NCI-H2029 treated with DMSO at 0.1 percent for 48 hours (cell line): Measurements from ENCODE around the gene PPFIBP2.
"Not testable (repeated sequence)": the region's sequence is repeated elsewhere in the genome, so short reads cannot be mapped to it uniquely, and the experiment has no call there.

Experiments
- DNase-seq: peaks from one replicate; lab custom pipeline; 2025; lab: John Stamatoyannopoulos, UW

Gene PPFIBP2

DNA sequence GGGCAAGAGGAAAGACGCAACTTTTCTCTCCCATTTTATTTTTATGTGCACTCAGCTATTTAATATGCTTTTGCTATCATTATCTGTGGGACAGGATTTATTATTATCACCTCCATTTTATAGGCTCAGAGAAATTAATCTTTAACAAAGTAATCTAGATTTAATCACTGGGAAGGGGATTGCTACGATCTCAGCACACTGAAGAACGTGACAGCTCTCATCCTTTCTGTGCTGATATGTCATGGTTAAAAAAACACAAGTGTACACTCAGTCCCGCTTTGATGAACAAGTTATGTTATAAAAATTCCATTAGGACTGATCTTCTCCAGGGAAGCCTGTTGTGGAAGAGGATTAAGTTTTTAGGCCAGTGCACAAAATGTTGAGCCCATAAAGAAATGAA is 121.9 kb downstream of the PPFIBP2 start:
- DNase-seq, result no peak

DNA sequence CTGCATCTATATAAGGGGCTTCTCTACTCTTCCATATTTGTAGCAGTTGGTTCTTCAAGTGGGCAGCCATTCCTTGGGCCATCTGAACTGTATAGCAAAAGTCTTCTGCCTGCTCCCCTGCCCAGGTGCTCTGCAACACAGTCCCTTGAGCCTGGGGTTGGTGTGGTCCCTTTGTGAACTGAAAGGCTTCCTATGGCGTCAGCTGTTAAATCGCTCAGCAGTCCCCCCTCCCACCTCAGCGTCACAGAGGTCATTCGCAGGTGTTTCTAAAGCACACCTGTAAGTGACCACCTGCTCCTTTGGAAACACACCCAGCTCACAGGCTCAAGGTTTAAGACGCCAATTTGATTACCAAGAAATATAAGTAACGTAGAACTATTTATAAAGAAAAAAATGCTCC is 122.6 kb downstream of the PPFIBP2 start:
- no peak for DNase-seq

DNA sequence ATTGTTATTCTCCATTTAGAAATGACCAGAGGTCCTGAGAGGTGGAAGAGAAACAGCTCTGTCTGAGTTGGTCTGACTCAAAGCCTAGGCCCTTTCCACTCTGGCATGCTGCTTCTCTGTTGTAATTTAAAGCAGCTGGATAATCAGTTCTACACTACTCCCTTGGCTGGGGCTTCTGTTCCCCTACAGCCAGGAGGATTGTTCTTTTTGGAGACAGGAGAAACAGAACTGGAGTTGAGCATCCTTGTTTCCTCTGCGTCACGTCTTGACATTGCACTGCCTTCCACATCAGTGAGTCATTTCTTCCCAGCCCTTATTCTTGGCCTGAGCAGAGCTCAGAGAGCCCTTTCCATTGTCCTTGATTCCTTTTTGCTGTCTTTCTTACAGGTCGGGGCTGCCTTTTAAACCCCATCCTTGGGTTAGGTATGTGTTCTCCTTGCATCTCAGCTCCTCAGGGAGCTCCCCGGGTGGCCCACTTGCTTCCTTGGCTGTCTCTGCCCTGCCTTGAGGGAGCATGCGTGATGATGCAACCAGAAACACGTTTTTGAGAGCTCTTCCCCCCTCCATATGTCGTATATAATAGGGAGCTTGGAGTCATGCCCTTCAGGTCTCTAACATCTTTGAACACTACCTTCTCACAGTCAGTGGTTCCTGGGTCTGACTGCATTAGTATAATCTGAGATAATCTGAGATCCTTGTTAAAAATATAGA is 123.8 kb downstream of the PPFIBP2 start:
- no peak for DNase-seq

DNA sequence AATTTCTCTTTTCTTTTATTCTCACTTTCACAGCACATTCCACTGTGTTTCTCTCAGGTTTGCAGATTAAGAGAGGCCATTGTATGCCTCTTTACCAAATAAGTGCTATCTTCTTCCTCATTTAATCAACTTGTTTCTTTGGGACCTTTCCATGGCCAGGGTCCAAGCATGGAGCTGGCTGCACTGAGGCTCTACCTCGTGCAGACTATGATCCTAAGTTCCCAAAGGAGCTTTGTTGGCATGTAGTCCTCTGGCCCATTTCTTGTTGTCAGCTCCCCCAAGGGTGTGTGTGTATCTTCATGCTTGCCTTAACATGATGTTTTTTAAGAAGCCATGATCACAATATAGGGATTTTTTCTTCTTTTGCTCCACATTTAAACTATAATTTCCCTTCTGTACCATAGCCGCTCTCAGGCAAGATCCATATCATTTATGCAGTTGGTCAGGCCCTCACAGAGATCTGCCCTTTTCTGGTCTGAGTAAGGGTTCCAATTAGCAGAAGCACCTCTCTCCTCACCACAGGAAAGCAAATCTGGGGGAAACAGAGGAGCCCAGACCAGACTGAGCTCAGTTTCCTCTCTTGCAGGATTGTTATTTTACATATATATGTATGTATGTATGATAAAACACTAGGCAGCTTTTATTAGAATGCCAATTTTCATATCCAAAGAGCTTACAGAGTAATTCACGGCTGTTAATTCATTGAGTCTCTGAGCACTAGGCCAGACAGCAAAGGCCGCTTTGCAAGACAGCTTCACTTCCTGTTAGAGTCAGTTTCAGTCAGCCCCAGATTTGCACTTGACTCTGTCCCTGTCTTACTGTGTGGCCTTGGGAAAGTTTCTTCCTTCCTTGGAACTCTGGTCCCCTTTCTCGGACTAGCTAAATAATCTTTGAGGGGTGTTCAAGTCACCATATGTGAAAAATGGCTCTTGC is 125.2 kb downstream of the PPFIBP2 start:
- no peak for DNase-seq

DNA sequence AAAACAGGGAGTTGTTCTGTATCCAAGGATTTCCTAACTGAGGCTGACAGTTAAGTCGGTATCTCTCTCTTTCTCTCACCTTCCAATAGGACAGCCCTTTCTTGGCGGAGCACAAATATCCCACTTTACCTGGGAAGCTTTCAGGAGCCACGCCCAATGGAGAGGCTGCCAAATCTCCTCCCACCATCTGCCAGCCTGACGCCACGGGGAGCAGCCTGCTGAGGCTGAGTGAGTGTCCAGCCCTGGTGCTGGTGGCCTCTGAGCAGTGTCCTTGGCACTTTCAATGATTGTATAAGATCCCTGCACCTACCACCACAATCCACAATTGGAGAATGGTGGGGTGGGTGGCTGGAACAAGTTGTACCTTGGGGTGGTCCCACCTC is 125.8 kb downstream of the PPFIBP2 start:
- no peak for DNase-seq

DNA sequence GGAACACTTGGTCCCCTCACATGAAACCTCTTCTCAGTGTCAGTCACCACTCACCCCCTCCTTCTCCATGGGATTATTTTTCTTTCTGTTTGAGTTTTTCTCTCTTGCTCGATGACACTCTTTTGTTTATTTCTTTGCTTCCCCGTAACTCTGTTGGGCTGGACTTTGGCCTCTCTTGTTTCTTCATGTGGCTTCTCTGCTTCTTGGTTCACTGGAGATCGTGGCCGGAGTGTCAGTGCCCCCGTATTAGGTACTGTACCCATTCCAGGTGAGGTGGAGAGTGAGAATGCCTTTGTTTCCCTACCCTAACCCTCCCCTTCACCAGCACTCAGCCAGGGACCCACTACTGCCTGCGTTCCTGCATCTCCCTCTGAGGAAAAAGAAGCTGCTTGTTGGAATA is 127.0 kb downstream of the PPFIBP2 start:
- DNase-seq, result no peak

DNA sequence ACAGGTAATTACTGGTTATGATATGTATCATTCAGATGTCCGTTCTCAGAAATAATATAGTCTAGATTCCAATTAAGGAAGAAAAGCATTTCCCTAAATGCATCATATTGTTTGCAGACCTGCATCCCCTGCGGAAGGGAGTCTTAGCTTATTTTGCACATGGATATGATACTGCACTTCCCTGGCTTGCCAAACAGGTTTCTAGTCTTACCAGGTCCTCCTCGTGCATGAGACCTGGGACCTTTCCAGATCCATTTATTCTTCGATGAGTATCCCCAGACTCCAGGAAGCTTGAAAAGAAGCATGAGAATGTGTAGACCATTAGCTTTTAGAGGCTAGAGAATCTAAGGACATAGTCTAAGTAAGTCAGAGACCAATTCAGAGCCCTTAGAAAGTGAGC is 128.9 kb downstream of the PPFIBP2 start:
- DNase-seq, result no peak

DNA sequence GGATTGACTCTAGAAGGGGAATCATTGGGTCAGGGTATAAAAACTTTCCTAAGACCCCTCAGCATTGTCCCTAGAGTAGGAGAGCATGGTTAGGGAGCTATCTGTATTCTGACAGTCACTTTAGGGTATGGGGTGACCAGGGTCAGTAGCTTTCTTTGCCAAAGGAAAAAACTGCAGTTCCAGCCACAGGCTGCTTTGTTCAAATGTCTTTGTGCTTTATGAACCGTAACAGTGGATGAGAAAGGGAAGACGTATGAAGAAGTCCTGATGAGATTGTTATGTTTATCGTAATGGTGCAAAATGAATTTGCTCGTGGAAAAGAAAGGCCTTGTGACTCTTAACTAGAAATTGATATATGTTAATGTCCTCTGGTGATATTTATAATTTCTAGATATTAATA is 129.5 kb downstream of the PPFIBP2 start:
- DNase-seq, result no peak

DNA sequence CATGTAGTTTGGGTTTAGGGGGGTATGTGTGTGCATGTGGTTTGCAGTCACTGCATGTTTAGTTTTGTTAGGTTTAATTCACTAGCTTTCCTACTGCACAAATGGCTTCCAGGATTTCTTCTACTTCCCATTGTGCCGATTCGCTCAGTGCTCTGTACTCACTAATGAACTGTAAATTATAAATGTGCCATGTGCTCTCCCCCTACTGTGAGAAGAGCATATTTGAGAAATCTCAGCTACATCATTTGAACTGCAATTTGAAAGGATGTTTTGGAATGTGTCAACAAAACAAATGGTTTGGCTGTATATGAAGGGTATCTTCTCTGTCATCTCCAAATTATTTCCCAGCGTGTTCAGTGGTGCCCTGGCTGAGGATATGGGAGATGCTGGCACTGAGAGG is 131.4 kb downstream of the PPFIBP2 start:
- DNase-seq, result no peak

DNA sequence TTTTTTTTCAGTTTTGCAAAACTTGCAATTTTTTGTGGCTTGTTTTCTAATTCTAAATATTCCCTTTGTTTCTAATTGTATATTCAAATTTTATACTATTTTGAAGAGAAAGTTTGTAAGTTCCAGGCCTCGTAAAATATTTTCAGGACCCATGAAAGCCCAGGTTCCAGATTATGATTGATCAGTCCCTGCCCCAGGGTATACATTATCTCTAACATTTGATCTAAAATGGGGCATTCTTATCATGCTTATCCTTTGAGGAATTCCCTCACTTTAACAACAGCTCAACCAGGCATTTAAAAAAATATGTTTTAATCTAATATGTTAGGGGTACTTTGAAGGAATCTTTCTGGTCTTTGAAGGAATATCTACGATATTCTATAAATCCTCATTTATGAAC is 133.1 kb downstream of the PPFIBP2 start:
- no peak for DNase-seq

DNA sequence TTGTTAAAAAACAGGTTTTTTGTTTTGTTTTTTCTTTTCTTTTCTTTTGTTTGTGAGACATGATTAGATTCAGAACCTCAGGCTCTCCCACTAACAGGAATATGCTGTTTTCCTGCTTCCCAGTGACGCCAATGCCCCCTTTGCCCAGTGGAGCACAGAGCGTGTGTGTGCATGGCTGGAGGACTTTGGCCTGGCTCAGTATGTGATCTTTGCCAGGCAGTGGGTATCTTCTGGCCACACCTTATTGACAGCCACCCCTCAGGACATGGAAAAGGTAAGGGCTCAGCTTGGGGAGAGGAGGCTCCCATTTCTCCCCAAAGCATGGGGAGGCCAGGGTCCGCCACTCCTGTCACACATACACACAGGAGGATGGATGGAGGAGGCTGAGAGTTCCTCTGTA is 134.5 kb downstream of the PPFIBP2 start:
- DNase-seq, result no peak

DNA sequence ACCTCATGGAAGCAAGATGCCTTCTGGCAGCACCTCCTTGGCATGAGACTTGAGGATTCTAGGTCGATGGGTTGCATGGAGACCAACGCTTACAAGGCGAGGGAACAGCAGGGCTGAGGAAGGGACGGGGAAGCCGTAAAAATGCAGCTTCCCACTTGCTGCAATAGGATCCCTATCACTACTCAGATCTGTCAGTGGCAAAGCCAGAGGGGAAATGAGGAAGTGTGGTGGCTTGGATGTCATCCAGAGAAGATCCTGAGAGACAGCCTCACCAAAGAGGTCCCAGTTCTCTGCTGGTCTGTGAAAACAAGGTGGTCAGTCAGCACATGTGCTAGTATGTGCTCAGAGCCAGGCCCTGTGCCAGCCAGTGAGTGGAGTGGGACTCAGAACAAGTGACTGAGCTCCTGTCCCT is 137.3 kb downstream of the PPFIBP2 start:
- no peak for DNase-seq

DNA sequence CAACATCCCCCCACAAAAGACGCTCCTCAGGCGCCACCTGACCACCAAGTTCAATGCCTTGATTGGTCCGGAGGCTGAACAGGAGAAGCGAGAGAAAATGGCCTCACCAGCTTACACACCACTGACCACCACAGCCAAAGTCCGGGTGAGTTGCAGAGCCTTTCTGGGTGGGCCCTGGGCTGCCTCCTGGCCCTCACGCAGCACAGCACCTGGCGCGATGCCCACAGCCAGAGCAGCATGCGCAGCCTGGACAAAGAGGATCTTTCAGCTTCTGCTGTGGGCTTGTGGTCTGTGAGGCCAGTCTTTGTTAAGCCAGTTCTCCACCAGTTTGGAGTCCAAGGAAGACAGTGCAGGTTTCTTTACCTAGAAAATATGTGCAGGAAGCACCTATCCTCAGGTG is 137.9 kb downstream of the PPFIBP2 start:
- DNase-seq, result no peak

DNA sequence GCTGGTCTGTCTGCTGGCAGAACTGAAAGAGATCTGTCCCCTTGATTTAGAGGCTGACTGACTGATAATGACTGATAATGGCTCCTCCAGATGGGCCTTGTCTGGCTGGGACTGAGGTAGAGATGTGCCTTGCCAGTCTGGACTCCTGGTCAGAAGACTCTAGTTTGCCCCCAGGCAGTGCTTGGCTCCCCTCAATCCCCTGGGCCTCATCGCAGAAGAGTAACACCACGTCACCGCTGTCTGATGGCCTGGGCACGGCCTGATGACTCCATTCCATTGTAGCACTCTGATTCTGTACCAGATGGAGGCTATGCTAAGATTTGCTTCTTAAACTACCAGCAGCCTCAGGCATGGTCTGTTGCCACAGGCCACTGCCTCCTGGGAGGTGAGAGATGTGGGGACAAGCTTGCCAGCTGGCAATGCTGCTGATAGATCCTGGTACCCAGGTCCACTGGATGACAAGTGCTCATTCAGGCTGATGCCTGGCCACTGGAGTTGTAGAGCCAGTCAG is 140.5 kb downstream of the PPFIBP2 start:
- DNase-seq, result no peak

DNA sequence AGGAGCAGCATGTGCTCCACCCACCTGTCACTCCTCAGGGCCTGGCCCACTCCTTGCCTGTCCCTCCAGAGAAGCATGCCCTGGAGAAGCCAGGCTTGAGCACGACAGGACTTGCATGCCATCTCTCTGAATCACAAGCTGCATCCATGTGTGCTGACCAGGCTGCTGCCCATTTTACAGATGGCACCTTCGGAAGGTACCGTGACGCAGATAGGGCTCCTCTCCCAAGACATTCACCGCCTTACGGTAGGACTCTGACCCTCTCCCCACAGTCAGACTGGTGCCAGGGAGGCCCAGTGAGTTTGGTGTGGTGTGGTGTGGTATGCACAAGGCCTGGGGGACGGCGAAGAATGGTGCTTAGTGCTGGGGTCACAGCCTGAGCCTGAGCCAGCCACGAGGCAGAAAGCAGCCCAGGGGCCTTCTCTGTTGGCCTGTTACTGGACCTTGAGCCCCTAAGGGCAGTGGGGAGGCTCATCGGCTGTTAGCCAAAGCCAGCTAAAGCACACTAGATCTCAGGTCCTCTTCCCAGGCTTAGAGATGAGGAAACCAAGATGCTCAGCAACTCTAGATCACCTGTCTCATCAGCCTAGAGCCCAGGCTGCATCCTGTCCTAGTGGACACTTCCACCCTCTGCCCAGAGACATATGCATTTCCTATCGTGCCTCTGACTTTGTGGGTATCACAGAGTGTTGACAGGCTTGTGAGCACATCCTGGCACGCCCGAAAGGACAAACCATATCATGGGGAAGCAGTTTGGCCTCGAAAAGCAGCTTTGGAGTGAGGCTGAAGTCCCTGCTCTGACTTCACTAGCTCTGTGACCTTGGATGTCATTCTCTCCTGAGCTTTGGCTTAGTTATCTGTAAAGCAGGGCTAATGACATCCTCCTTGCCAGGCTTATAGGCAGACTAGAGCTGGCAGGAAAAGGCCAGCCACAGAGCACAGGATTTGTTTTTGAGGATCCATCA is 141.7 kb downstream of the PPFIBP2 start:
- no peak for DNase-seq

DNA sequence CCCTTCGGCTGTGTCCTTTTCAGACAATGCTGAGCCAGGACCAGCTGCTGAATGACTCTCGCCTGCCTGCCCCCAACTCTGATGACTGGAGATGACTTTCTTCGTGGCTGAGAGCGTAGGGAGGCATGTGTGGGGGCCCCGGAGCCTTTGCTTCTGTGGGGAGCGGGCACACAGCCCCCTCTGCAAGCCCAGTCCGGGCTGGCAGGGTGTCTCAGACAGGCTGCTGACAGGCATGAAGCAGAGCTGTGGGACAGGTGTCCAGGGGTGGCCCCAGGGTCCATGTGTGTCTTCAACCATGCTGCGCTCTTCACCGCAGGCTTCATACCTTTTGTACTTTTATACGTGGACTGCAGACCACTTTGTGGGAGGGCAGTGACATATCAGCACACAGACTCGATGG is 142.9 kb downstream of the PPFIBP2 start:
- no peak for DNase-seq

DNA sequence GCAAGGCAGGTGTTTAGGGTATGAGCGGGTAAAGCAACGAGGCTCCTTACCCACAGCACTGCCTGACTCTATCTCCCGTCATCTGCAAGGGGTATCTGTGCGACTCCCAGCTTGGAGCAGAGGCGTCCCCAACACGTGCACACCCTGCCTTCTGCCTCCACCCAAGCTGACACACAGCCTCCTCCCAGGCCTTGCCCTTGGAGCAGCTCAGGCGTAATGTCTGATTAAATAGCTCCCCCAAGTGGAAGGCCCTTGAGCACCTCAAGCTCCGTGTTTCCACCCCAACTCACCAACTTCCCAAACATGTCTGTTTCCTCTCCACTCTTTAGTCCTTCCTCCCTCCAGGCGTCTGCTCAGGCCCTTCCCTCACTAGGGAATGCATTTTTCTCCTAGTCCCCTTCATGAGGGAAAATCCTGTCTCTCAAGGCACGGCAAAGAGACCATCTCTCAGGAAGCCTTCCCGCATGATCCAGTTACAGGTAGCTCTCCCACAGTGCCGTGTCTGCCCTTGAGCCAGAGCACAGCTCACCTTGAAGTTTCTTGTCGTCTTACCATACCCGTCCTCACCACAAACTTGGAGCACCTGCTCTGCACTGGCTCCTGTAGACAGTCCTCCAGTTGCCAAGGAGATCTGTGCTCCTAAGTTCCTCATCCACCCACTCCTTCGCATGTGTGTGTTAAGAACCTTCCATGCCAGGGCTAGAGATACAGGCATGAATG is 143.7 kb downstream of the PPFIBP2 start:
- DNase-seq, result no peak

DNA sequence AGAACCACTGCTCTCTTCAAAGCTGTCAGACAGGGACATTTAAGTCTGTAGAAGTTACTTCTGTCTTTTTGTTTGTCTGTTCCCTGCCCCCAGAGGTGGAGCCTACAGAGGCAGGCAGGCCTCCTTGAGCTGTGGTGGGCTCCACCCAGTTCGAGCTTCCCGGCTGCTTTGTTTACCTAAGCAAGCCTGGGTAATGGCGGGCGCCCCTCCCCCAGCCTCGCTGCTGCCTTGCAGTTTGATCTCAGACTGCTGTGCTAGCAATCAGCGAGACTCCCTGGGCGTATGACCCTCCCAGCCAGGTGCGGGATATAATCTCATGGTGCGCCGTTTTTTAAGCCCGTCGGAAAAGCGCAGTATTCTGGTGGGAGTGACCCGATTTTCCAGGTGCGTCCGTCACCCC is 149.7 kb downstream of the PPFIBP2 start:
- DNase-seq, result not testable (repeated sequence)

DNA sequence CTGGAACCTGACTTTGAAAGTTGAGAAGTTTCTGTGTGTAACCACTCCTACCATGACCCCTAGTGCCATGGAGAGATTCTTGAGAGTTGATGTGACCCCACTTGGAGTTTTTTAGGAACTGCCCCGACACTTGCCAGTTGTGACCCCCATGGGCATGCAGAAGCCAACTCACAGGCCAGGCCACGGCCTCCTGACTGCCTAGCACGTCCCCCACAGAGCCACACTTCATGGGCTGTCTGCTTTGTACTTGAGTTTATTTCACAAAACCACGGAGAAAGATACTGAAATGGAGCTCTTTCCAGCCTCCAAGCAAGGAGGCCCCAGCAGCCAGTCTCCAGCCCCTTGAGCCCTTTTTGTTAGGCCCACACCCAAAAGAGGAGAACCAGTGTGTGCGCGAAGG is 151.1 kb downstream of the PPFIBP2 start:
- no peak for DNase-seq

DNA sequence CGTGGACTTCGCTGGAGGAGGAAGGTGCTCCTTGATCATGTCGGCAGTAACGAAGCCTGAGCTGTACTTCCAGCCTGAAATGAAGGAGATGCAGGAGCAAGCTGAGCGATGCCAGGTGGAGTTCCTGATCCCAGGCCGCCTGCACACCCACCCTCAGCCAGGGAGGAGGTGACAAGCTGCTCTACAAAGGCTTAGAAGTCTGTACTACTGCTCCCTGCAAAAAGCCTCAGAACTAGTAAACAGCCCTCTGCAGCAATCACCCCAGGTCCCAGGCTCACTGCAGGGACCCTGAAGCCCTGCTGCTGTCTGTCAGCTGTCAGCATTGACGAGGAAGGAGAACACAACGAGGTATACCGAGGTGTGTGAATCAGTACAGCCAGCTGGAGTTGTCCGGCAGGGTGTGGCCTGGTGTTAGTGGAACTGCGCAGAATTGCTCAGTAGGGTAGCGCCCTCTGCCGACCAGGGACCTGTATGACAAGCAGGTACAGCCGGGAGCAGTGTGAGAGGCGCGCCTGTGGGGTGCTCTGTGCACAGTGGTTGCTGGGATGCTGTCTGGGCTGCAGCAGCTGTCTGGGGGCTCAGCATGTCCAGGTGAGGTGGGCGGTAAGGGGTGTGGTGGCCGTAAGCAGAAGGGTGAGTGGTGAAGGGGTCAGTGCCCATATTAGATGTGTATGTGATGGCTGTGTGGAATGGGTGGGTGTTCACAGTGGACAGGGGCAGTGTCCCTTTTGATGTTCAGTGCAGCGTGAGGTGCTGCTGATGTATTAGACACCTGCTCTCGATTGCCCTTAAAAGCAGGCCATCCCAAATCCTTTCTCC is 151.9 kb downstream of the PPFIBP2 start:
- peak; percentile 60 for DNase-seq
